Psoas muscle (tissue), 8 donors: ENCODE measurements around the gene GRK1. TPM values are rescaled to one million over a fixed set of nuclear protein-coding genes. Genes with fewer than 3 reads are reported as not detected.
A peak's percentile ranks its signal among the peaks of the same experiment; 100 is the strongest.

ENCODE experiments used
- ATAC-seq, 4 donors: fragments of 200-7000 bp; cut with Tn5 transposase; one replicate each; pipeline ENCODE4 v1.9.1; 2020; ENCODE audit warnings: moderate library complexity in 3 of 4, mild to moderate bottlenecking in 2 of 4
- DNase-seq, 2 donors: peaks; one replicate each; pipeline ENCODE4 v3.0.0-alpha.2; 2020
- H3K27ac ChIP-seq: fragments of 200-600 bp; one replicate; pipeline ENCODE4 v1.8.0; 2022
- H3K27me3 ChIP-seq, 3 donors: fragments of 200-600 bp in 1 of 3; one replicate each; pipeline versions ENCODE4 v1.6.1 to v1.8.0; 2013 to 2022; ENCODE audit warnings: low read length in 2 of 3, mild to moderate bottlenecking in 2 of 3, moderate library complexity in 1 of 3; ENCODE audit not compliant: insufficient read depth in 3 of 3
- H3K36me3 ChIP-seq, 2 donors: fragments of 200-600 bp in 1 of 2; one replicate each; pipeline versions ENCODE4 v1.6.1 to v1.8.0; 2013 to 2022; ENCODE audit warnings: low read depth in 1 of 2, mild to moderate bottlenecking in 1 of 2, moderate library complexity in 1 of 2; ENCODE audit not compliant: insufficient read depth in 1 of 2
- H3K4me1 ChIP-seq: fragments of 200-600 bp; one replicate; pipeline ENCODE4 v1.8.0; 2022
- H3K4me3 ChIP-seq: fragments of 200-600 bp; one replicate; pipeline ENCODE4 v1.8.0; 2022; ENCODE audit warnings: mild to moderate bottlenecking
- H3K9me3 ChIP-seq: fragments of 200-600 bp; one replicate; pipeline ENCODE4 v1.8.0; 2022
- CTCF ChIP-seq: fragments of 200-600 bp; IDR thresholded peaks from one replicate; pipeline ENCODE4 v1.8.0; 2022; ENCODE audit warnings: antibody characterized with exemption
- WGBS, 3 donors: extraction: QIAGEN DNeasy Blood & Tissue Kit; methylation state at CpG; one replicate each; pipeline versions ENCODE4 v1.1.6 to v1.1.7; 2013; 5-methylcytosine and 5-hydroxymethylcytosine counted together
- intact Hi-C, 2 donors: fragments of 100-400 bp; cut with DNase I; formaldehyde crosslinking; loops; one replicate each; pipeline versions ENCODE4 v1.11.0 to v1.14.2; 2022
- polyA plus RNA-seq, 3 donors: library from polyadenylated mRNA; stranded (reverse); fragments of 200-250 nt; gene quantifications; one replicate each; pipeline ENCODE4 v1.2.3, GENCODE V29; 2013
- total RNA-seq, 4 donors: library from RNA; stranded (reverse); fragmentation: NEBNext Ultra II Directional in 2 of 4; extraction: Animal tissue kit (Norgen Biotek cat#: 25700) in 2 of 4; gene quantifications; one replicate each; pipeline versions ENCODE4 v1.2.1 to v1.2.4, GENCODE V29; 2021 to 2023
- donor health status: healthy with polysubstance abuse.
- donor health status: DM: no; HTN: no; CAD: no; lungs with moderate emphysema.
- donor health status: Bipolar disorder and iron deficiency.
- donor health status: healthy.
- donor health status: DM: yes; HTN: yes; CAD: no.
- donor health status: DM: no; HTN: no; CAD: no.
- donor health status: DM: no; HTN: no; CAD: no.
- donor health status: DM: yes; HTN: yes; CAD: no.

Gene GRK1
- total and polyA plus RNA-seq, 7 donors = 0.10 TPM; not detected in 6

DNA sequence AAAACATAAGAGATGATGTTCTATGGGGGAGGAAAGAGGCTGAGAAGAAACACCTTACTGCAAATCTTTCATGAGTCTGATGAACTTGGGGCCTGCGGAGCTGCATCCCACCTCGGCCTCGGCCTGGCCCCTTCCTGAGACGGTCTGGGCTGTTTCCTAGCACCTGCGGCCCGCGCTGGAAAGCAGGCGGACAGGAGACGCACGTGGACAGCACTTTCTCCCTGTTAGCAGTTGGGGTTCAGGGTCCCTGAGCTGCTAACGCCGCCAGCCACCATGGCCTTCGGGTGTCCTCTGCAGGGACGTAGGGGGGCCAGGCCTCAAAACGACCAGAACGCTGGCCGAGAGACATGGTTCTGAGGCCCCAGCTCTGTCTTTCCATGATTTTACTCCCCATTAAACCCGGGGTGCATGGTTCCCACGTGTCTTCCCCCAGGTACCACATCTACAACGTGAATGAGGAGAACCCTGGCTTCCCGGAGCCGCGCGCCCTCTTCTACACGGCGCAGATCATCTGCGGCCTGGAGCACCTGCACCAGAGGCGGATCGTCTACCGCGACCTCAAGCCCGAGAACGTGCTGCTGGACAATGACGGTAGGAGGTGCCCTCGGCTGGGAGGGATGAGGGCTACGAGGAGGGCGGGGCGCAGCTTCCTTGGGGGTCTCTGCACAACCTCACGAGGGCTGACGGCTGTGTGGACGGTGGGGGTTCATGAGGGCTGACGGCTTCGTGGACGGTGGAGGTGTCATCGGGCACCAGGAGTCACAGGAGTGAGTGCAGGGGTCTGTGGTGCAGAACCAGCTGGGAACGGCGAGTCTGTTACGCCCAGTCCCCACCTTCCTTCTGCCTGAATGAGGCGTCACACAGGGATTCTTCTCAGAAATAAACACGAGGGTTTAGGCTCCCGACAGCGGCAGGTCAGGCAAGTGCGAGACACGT is 4.3 kb downstream of the GRK1 start:
- Histone ChIP-seq H3K4me1 (no peaks in the 10 kb centered on the region), H3K27me3 (no peaks in the 10 kb centered on the region), H3K9me3 (no peaks in the 10 kb centered on the region), H3K27ac (no peak overlapping the region), H3K36me3 (no peaks in the 10 kb centered on the region), H3K4me3 (no peak overlapping the region)
- TF ChIP-seq CTCF = no peak
- intact Hi-C loops = no loop called here
- 89 to 92% (median 90%) methylated on average over 54 of the region's 54 CpGs for WGBS, 3 donors
- no peak for ATAC-seq
- peak in 1 of 2 donors; percentile 40 for DNase-seq

- intact Hi-C loops = no loop called here
- TF ChIP-seq CTCF = no peak
Measured at GRCh38 chr13:113672002-113672651, 5.1 kb downstream of the GRK1 start.

GRCh38 chr13:113722921-113723320 is 55.9 kb downstream of the GRK1 start:
- DNase-seq (no peak), ATAC-seq (no peak)
- no peaks in the 10 kb centered on the region for H3K9me3 ChIP-seq
- no peak for TF ChIP-seq CTCF
- 58 to 73% (median 61%) methylated on average over 8 to 9 of the region's 11 CpGs for WGBS, 3 donors
- no peak overlapping the region for H3K4me3 ChIP-seq
- H3K4me1 ChIP-seq = peaks cover 4% of the 10 kb centered on the region
- no peaks in the 10 kb centered on the region for H3K36me3 ChIP-seq
- no peak overlapping the region for H3K27ac ChIP-seq
- no peaks in the 10 kb centered on the region for H3K27me3 ChIP-seq
- intact Hi-C loops = no loop called here

More at GRCh38 chr13:113672002-113672651, 5.1 kb downstream of the GRK1 start:
- Histone ChIP-seq H3K27ac (no peak overlapping the region), H3K4me1 (no peaks in the 10 kb centered on the region), H3K4me3 (no peak overlapping the region), H3K36me3 (no peaks in the 10 kb centered on the region), H3K27me3 (no peaks in the 10 kb centered on the region), H3K9me3 (no peaks in the 10 kb centered on the region)
- WGBS, 3 donors = 81 to 84% (median 83%) methylated on average over 18 of the region's 18 CpGs
- DNase-seq (peak in 1 of 2 donors; percentile 42), ATAC-seq (no peak)

DNA sequence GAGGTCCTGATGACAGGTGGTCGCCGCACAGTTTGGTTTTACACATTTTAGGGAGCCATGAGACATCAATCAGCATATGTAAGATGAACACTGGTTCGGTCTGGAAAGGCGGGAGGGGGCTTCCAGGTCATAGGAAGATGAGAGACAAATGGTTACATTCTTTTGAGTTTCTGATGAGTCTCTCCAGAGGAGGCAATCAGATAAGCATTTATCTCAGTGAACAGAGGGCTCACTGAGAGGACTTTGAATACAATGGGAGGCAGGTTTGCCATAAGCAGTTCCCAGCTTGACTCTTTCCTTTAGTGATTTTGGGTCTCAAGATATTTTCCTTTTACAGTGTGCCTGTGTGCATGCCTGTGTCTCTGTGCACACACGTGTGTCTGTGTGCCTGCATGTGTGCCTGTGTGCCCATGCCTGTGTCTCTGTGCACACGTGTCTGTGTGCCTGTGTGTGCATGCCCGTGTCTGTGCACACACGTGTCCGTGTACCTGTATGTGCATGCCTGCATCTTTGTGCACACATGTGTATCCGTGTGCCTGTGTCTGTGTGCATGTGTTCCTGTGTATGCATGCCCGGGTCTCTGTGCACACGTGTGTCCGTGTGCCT is 56.5 kb downstream of the GRK1 start:
- ATAC-seq (peak in 1 of 4 donors; percentile 3), DNase-seq (no peak)
- no peak for TF ChIP-seq CTCF
- no peaks in the 10 kb centered on the region for H3K9me3 ChIP-seq
- intact Hi-C loops = no loop called here
- no peak overlapping the region for H3K4me3 ChIP-seq
- 76 to 81% (median 80%) methylated on average over 13 of the region's 13 CpGs for WGBS, 3 donors
- peaks cover 4% of the 10 kb centered on the region for H3K4me1 ChIP-seq
- H3K36me3 ChIP-seq = no peaks in the 10 kb centered on the region
- H3K27me3 ChIP-seq = peaks cover 0 to 2% (median 0%) of the 10 kb centered on the region in 3 donors
- H3K27ac ChIP-seq = no peak overlapping the region
